Stomach (tissue), 9 donors: ENCODE data around the gene MAEL. TPM values are rescaled to one million over a fixed set of nuclear protein-coding genes. Genes with fewer than 3 reads are reported as not detected.

Experiments used
- DNase-seq, 2 donors: peaks; one replicate each; pipeline versions ENCODE4 v3.0.0 to v3.0.0-alpha.2; 2013 to 2019
- H3K27ac ChIP-seq, 5 donors: fragments of 200-600 bp in 4 of 5; sonication (generic) in 4 of 5; one replicate each; pipeline ENCODE4 v1.5.1; 2013 to 2019; ENCODE audit warnings: mild to moderate bottlenecking in 1 of 5, moderate library complexity in 1 of 5
- H3K27me3 ChIP-seq, 3 donors: fragments of 200-600 bp; sonication (generic); one replicate each; pipeline ENCODE4 v1.5.1; 2017 to 2019; ENCODE audit warnings: mixed run types in 1 of 3
- H3K36me3 ChIP-seq, 4 donors: fragments of 200-600 bp; sonication (generic); 1 replicate in 3 of 4; 2 replicates in 1 of 4; pipeline ENCODE4 v1.5.1; 2016 to 2019
- H3K4me1 ChIP-seq, 4 donors: fragments of 200-600 bp; sonication (generic); one replicate each; pipeline ENCODE4 v1.5.1; 2016 to 2019
- H3K4me3 ChIP-seq, 4 donors: fragments of 200-600 bp; sonication (generic) in 3 of 4; one replicate each; pipeline ENCODE4 v1.5.1; 2016 to 2019; ENCODE audit warnings: mild to moderate bottlenecking in 1 of 4
- H3K9me3 ChIP-seq, 4 donors: fragments of 200-600 bp; sonication (generic); one replicate each; pipeline ENCODE4 v1.5.1; 2016 to 2019
- EP300 ChIP-seq: sonication (generic); formaldehyde crosslinking; IDR thresholded peaks from one replicate; pipeline ENCODE4 v1.6.1; 2017; ENCODE audit warnings: antibody characterized with exemption
- POLR2A ChIP-seq, 4 donors: fragments of 450-650 bp; IDR thresholded peaks; one replicate each; pipeline ENCODE4 v1.6.1; 2016; ENCODE audit warnings: antibody characterized with exemption in 4 of 4, control low read depth in 2 of 4, mild to moderate bottlenecking in 1 of 4, moderate library complexity in 1 of 4
- POLR2AphosphoS5 ChIP-seq, 3 donors: sonication (generic); formaldehyde crosslinking; IDR thresholded peaks; one replicate each; pipeline ENCODE4 v1.6.1; 2016; ENCODE audit warnings: antibody characterized with exemption in 3 of 3
- WGBS, 5 donors: extraction: QIAGEN DNeasy Blood & Tissue Kit in 3 of 5; methylation state at CpG; one replicate each; pipeline versions ENCODE4 v1.1.5 to v1.1.7; 2013 to 2018; 5-methylcytosine and 5-hydroxymethylcytosine counted together
- intact Hi-C: fragments of 100-400 bp; cut with DNase I; formaldehyde crosslinking; loops from one replicate; pipeline ENCODE4 v1.15.1; 2023; ENCODE audit warnings: low total_unique reads
- polyA plus RNA-seq, 3 donors: library from polyadenylated mRNA; stranded (reverse); fragments of 200-250 nt; gene quantifications; one replicate each; pipeline ENCODE4 v1.2.3, GENCODE V29; 2013
- small RNA-seq, 4 donors: library from RNA; depleted of rRNA; stranded (forward); fragments of <200 nt; gene quantifications; one replicate each; pipeline ENCODE3, GENCODE V24; 2016
- total RNA-seq, 5 donors: library from RNA; depleted of rRNA; stranded (reverse); fragments of >200 nt; gene quantifications; one replicate each; pipeline versions ENCODE4 v1.1.0 to v1.2.3, GENCODE V29; 2014 to 2016
- TF ChIP-seq, protein P1 (sequence below), 7 experiments: fragments of 450-650 bp in 4 of 7; fragments of 200-600 bp in 3 of 7; sonication (generic) in 3 of 7; IDR thresholded peaks; one replicate each; pipeline ENCODE4 v1.5.1; 2016 to 2019; ENCODE audit warnings: antibody characterized with exemption in 7 of 7, control low read depth in 2 of 7, mild to moderate bottlenecking in 1 of 7
- donor health status: healthy with polysubstance abuse.
- donor health status: Bipolar disorder and iron deficiency.
- donor health status: healthy.

The MAEL gene
- total and polyA plus RNA-seq, 8 donors = 0.08 to 1.1 (median 0.51) TPM; not detected in 4

DNA sequence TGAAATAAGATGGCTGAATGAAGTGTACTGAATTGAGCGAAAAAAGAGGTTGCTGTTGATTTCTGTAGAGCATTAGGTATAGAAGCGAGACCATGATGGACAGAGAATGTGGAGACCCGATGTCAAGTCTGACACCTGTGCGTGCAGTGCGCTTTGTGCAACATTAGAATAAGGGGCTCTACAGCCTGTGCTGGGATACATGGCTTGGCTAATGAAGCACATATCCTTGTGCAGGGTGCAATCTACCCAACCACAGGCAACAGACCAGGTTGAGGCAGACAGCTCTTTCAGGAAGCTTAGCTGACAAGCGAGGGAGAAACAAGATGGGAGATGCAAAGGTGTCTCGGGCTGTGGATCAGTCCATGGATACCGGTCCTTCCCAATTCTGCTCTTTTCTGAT is 82.2 kb downstream of the MAEL start:
- TF ChIP-seq EP300 (no peak), POLR2A (IDR thresholded peaks at IDR 0.05) (no peak), POLR2AphosphoS5 (IDR thresholded peaks at IDR 0.05) (no peak)
- TF ChIP-seq, protein P1, sequence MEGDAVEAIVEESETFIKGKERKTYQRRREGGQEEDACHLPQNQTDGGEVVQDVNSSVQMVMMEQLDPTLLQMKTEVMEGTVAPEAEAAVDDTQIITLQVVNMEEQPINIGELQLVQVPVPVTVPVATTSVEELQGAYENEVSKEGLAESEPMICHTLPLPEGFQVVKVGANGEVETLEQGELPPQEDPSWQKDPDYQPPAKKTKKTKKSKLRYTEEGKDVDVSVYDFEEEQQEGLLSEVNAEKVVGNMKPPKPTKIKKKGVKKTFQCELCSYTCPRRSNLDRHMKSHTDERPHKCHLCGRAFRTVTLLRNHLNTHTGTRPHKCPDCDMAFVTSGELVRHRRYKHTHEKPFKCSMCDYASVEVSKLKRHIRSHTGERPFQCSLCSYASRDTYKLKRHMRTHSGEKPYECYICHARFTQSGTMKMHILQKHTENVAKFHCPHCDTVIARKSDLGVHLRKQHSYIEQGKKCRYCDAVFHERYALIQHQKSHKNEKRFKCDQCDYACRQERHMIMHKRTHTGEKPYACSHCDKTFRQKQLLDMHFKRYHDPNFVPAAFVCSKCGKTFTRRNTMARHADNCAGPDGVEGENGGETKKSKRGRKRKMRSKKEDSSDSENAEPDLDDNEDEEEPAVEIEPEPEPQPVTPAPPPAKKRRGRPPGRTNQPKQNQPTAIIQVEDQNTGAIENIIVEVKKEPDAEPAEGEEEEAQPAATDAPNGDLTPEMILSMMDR (IDR thresholded peaks at IDR 0.05) = no peak
- intact Hi-C loops = loop anchor here (5.0 to 10.0 kb wide), 3 partner anchors 144 to 464 kb away; no protein-coding TSS in a partner anchor

More for the DNA sequence above, 82.2 kb downstream of the MAEL start:
- DNase-seq = no peak
- peaks cover 0 to 8% (median 6%) of the 10 kb centered on the region in 4 donors for H3K4me1 ChIP-seq
- no peaks in the 10 kb centered on the region for H3K9me3 ChIP-seq
- WGBS, 5 donors = 88 to 96% (median 96%) methylated on average over 8 of the region's 8 CpGs
- H3K27ac ChIP-seq = no peak overlapping the region
- no peaks in the 10 kb centered on the region for H3K36me3 ChIP-seq
- H3K27me3 ChIP-seq = no peaks in the 10 kb centered on the region
- H3K4me3 ChIP-seq = no peak overlapping the region

Small RNAs within 50 kb of the gene (small RNA-seq; reads per million reads assigned to genes)
- gene RNA5SP65 = 6.6 to 36.0 (median 20.5) reads per million in 4 donors

Other genes starting within 250 kb of the MAEL start
- gene POGK, start 149.8 kb upstream of the MAEL start, total RNA-seq = 10 to 100 TPM; 14.7 to 33.8 (median 22.2) TPM
- gene POGK, start 149.8 kb upstream of the MAEL start, polyA plus RNA-seq = 10 to 100 TPM in 1 of 3 donors, 1 to 10 TPM in 2; 8.1 to 10.7 (median 9.6) TPM
- gene TADA1, start 113.0 kb upstream of the MAEL start, total RNA-seq = 10 to 100 TPM in 3 of 5 donors, 1 to 10 TPM in 2; 5.4 to 43.8 (median 13.0) TPM
- 1 to 10 TPM; 6.7 to 7.6 (median 7.1) TPM for gene TADA1, start 113.0 kb upstream of the MAEL start, polyA plus RNA-seq
- gene ILDR2, start 13.7 kb upstream of the MAEL start, total RNA-seq = under 1 TPM in 3 of 5 donors, not detected in 2; 0.14 to 0.92 (median 0.87) TPM
- gene ILDR2, start 13.7 kb upstream of the MAEL start, polyA plus RNA-seq = under 1 TPM; under 0.01 to 0.13 (median 0.06) TPM
- 10 to 100 TPM in 1 of 5 donors, 1 to 10 TPM in 1, not detected in 3; 3.9 to 51.3 TPM for gene GPA33, start 101.1 kb downstream of the MAEL start, total RNA-seq
- gene GPA33, start 101.1 kb downstream of the MAEL start, polyA plus RNA-seq = under 1 TPM in 2 of 3 donors, not detected in 1; 0.03 to 0.46 TPM
- gene STYXL2, start 104.8 kb downstream of the MAEL start, total RNA-seq = under 1 TPM in 1 of 5 donors, not detected in 4; 0.73 TPM
- gene STYXL2, start 104.8 kb downstream of the MAEL start, polyA plus RNA-seq = not detected
- gene POU2F1, start 231.6 kb downstream of the MAEL start, total RNA-seq = 10 to 100 TPM in 4 of 5 donors, 1 to 10 TPM in 1; 4.5 to 36.2 (median 15.8) TPM
- gene POU2F1, start 231.6 kb downstream of the MAEL start, polyA plus RNA-seq = 1 to 10 TPM; 1.2 to 1.7 (median 1.7) TPM